Astrocyte (in vitro differentiated cells and primary cell): Measurements from ENCODE around the gene NCAM1.

Experiments used
- EZH2 ChIP-seq: IDR thresholded peaks from 2 replicates; pipeline ENCODE4 v1.6.1; 2012; ENCODE audit warnings: mild to moderate bottlenecking, low read length, inconsistent platforms; ENCODE audit not compliant: insufficient read depth
- TF ChIP-seq, protein P1 (sequence below): IDR thresholded peaks from 2 replicates; pipeline ENCODE4 v1.5.1; 2011; ENCODE audit warnings: low read depth, mild to moderate bottlenecking, inconsistent platforms, low read length, moderate library complexity; ENCODE audit not compliant: insufficient read depth

DNA sequence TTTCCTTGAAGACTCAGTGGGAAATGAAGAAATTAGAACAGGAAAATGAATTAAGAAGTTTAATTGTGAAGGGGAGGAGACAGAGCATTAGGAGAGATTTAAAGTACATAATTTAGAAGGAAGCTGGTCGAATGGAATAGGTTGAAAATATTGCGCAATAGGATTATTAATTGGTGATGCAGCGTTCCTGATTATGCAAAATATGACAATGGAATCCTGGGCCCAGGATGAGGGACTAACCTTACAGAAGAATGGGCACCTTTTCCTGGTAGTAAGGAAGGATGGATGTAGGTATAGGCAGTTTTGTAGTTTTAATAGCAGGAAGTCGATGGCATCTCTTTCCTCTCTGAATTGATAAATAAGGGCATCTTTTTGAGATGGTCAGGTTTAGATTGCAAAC lies 360.9 kb downstream of the NCAM1 start:
- TF ChIP-seq, protein P1, sequence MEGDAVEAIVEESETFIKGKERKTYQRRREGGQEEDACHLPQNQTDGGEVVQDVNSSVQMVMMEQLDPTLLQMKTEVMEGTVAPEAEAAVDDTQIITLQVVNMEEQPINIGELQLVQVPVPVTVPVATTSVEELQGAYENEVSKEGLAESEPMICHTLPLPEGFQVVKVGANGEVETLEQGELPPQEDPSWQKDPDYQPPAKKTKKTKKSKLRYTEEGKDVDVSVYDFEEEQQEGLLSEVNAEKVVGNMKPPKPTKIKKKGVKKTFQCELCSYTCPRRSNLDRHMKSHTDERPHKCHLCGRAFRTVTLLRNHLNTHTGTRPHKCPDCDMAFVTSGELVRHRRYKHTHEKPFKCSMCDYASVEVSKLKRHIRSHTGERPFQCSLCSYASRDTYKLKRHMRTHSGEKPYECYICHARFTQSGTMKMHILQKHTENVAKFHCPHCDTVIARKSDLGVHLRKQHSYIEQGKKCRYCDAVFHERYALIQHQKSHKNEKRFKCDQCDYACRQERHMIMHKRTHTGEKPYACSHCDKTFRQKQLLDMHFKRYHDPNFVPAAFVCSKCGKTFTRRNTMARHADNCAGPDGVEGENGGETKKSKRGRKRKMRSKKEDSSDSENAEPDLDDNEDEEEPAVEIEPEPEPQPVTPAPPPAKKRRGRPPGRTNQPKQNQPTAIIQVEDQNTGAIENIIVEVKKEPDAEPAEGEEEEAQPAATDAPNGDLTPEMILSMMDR, result no peak
- no peak for TF ChIP-seq EZH2
